CD8-positive, alpha-beta memory T cell (primary cell): Measurements from ENCODE around the gene FN1. TPM values are rescaled to one million over a fixed set of nuclear protein-coding genes. Genes with fewer than 3 reads are reported as not detected.

Experiments
- CTCF ChIA-PET: fragments of 350-600 bp; sonication (Branson Sonifier 250); formaldehyde crosslinking; loops from one replicate; lab custom pipeline; 2021; ENCODE audit warnings: antibody characterized with exemption; lab: Charles Lee
- POLR2A ChIA-PET: fragments of 350-600 bp; sonication (Branson Sonifier 250); formaldehyde crosslinking; loops from one replicate; lab custom pipeline; 2021; ENCODE audit warnings: antibody characterized with exemption; lab: Charles Lee
- DNase-seq, 5 donors: peaks; one replicate each; pipeline versions ENCODE4 v3.0.0 to v3.0.0-alpha.2; 2020 to 2022; ENCODE audit warnings: mixed read lengths in 1 of 5
- H3K27ac ChIP-seq: one replicate; pipeline ENCODE4 v1.7.0; 2013; ENCODE audit warnings: low read depth, mild to moderate bottlenecking, low read length, moderate library complexity
- H3K27me3 ChIP-seq: 2 replicates; pipeline ENCODE4 v1.7.0; 2013; ENCODE audit warnings: low read length, mild to moderate bottlenecking; ENCODE audit not compliant: insufficient read depth, poor library complexity, severe bottlenecking
- H3K36me3 ChIP-seq: 2 replicates; pipeline ENCODE4 v1.7.0; 2013; ENCODE audit warnings: mild to moderate bottlenecking, low read length, moderate library complexity; ENCODE audit not compliant: insufficient read depth
- H3K4me1 ChIP-seq: 2 replicates; pipeline ENCODE4 v1.7.0; 2013; ENCODE audit warnings: mild to moderate bottlenecking, low read length, moderate library complexity; ENCODE audit not compliant: insufficient read depth
- H3K4me3 ChIP-seq: 2 replicates; pipeline ENCODE4 v1.7.0; 2013; ENCODE audit warnings: mild to moderate bottlenecking, low read length
- H3K9me3 ChIP-seq: 2 replicates; pipeline ENCODE4 v1.7.0; 2013; ENCODE audit warnings: mild to moderate bottlenecking, low read length
- H3K27ac Mint-ChIP-seq, 8 donors: one replicate each; pipeline ENCODE4 v1.8.0; 2020 to 2021; ENCODE audit warnings: mixed read lengths in 8 of 8, mild to moderate bottlenecking in 6 of 8, inconsistent platforms in 3 of 8, moderate library complexity in 3 of 8
- H3K27me3 Mint-ChIP-seq, 2 donors: one replicate each; pipeline ENCODE4 v1.8.0; 2020 to 2021; ENCODE audit warnings: mixed read lengths in 2 of 2, mild to moderate bottlenecking in 1 of 2, moderate library complexity in 1 of 2
- H3K36me3 Mint-ChIP-seq, 3 donors: one replicate each; pipeline ENCODE4 v1.8.0; 2020 to 2021; ENCODE audit warnings: mixed read lengths in 3 of 3, inconsistent platforms in 1 of 3, mild to moderate bottlenecking in 1 of 3
- H3K4me1 Mint-ChIP-seq, 3 donors: one replicate each; pipeline ENCODE4 v1.8.0; 2020 to 2021; ENCODE audit warnings: mixed read lengths in 3 of 3, inconsistent platforms in 1 of 3, mild to moderate bottlenecking in 1 of 3
- H3K4me3 Mint-ChIP-seq, 7 donors: one replicate each; pipeline ENCODE4 v1.8.0; 2020 to 2021; ENCODE audit warnings: mixed read lengths in 7 of 7, mild to moderate bottlenecking in 6 of 7, moderate library complexity in 4 of 7, inconsistent platforms in 2 of 7
- H3K9me3 Mint-ChIP-seq, 5 donors: one replicate each; pipeline ENCODE4 v1.8.0; 2020 to 2022; ENCODE audit warnings: mixed read lengths in 5 of 5, mild to moderate bottlenecking in 3 of 5, moderate library complexity in 2 of 5, inconsistent platforms in 1 of 5
- polyA plus RNA-seq: library from polyadenylated mRNA; unstranded; fragments of 300-500 nt; fragmentation: Illumina TruSeq; gene quantifications from one replicate; pipeline ENCODE4 v1.2.3, GENCODE V29; 2021
- total RNA-seq, 2 experiments: library from RNA; stranded (reverse); gene quantifications; one replicate each; pipeline ENCODE4 v1.2.3, GENCODE V29; 2021

The FN1 gene
- total and polyA plus RNA-seq, 3 experiments from 2014 or later: 0.08 to 0.31 (median 0.18) TPM

- Mint-ChIP-seq H3K27me3 (peaks cover 0 to 2% of the 10 kb centered on the region in 2 donors), H3K9me3 (no peaks in the 10 kb centered on the region), H3K36me3 (no peaks in the 10 kb centered on the region), H3K4me3 (no peak overlapping the region), H3K27ac (no peak overlapping the region), H3K4me1 (no peaks in the 10 kb centered on the region)
- Histone ChIP-seq H3K36me3 (no peaks in the 10 kb centered on the region), H3K4me3 (no peak overlapping the region), H3K27ac (no peak overlapping the region), H3K27me3 (no peaks in the 10 kb centered on the region), H3K9me3 (no peaks in the 10 kb centered on the region), H3K4me1 (no peaks in the 10 kb centered on the region)
- DNase-seq: no peak
- CTCF ChIA-PET: no interaction called here
- POLR2A ChIA-PET: no interaction called here
Measured at GRCh38 chr2:215384710-215385109, 51.2 kb downstream of the FN1 start.

GRCh38 chr2:215383652-215384279 lies 52.1 kb downstream of the FN1 start:
- Mint-ChIP-seq H3K4me3 (no peak overlapping the region), H3K4me1 (no peaks in the 10 kb centered on the region), H3K27me3 (no peaks in the 10 kb centered on the region), H3K9me3 (no peaks in the 10 kb centered on the region), H3K36me3 (no peaks in the 10 kb centered on the region), H3K27ac (no peak overlapping the region)
- CTCF ChIA-PET: no interaction called here
- Histone ChIP-seq H3K27me3 (no peaks in the 10 kb centered on the region), H3K4me3 (no peak overlapping the region), H3K36me3 (no peaks in the 10 kb centered on the region), H3K27ac (no peak overlapping the region), H3K9me3 (no peaks in the 10 kb centered on the region), H3K4me1 (no peaks in the 10 kb centered on the region)
- no peak for DNase-seq
- POLR2A ChIA-PET: no interaction called here

DNA sequence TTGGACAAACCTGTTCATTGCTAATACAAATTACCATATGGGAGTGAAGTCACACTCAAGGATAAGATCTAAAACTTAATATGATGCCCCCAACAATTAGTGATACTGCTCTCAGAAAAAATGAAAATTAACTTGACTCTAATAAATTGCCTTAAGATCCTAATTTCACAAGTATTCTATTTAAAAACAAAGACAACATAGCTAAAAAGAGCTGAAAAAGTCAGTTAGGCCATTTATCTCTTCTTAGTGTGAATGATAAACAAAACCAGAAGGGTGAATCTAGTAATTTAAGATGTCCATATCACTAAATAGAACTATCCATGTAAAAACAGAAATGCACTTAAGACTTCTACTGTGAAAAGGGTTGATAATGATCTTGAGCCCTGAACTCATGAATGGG lies 53.4 kb downstream of the FN1 start:
- DNase-seq: no peak
- ChIA-PET POLR2A (no interaction called here), CTCF (no interaction called here)
- H3K4me3 ChIP-seq: no peak overlapping the region
- H3K27me3 Mint-ChIP-seq: no peaks in the 10 kb centered on the region
- H3K36me3 ChIP-seq: no peaks in the 10 kb centered on the region
- no peaks in the 10 kb centered on the region for H3K4me1 ChIP-seq
- H3K4me1 Mint-ChIP-seq: no peaks in the 10 kb centered on the region
- no peak overlapping the region for H3K4me3 Mint-ChIP-seq
- no peaks in the 10 kb centered on the region for H3K9me3 Mint-ChIP-seq
- no peaks in the 10 kb centered on the region for H3K36me3 Mint-ChIP-seq
- no peaks in the 10 kb centered on the region for H3K27me3 ChIP-seq
- no peak overlapping the region for H3K27ac ChIP-seq
- no peak overlapping the region for H3K27ac Mint-ChIP-seq
- H3K9me3 ChIP-seq: no peaks in the 10 kb centered on the region

- Mint-ChIP-seq H3K27ac (no peak overlapping the region), H3K27me3 (no peaks in the 10 kb centered on the region), H3K36me3 (no peaks in the 10 kb centered on the region), H3K4me1 (no peaks in the 10 kb centered on the region), H3K9me3 (no peaks in the 10 kb centered on the region), H3K4me3 (no peak overlapping the region)
- Histone ChIP-seq H3K36me3 (no peaks in the 10 kb centered on the region), H3K4me3 (no peak overlapping the region), H3K27me3 (no peaks in the 10 kb centered on the region), H3K9me3 (no peaks in the 10 kb centered on the region), H3K4me1 (no peaks in the 10 kb centered on the region), H3K27ac (no peak overlapping the region)
- no peak for DNase-seq
- POLR2A ChIA-PET: no interaction called here
- CTCF ChIA-PET: no interaction called here
Measured at GRCh38 chr2:215382011-215382410, 53.9 kb downstream of the FN1 start.

GRCh38 chr2:215380699-215381098 lies 55.2 kb downstream of the FN1 start:
- H3K27ac ChIP-seq: no peak overlapping the region
- H3K4me1 ChIP-seq: no peaks in the 10 kb centered on the region
- no peaks in the 10 kb centered on the region for H3K36me3 Mint-ChIP-seq
- ChIA-PET POLR2A (no interaction called here), CTCF (no interaction called here)
- DNase-seq: no peak
- H3K4me3 Mint-ChIP-seq: no peak overlapping the region
- H3K9me3 ChIP-seq: no peaks in the 10 kb centered on the region
- no peaks in the 10 kb centered on the region for H3K27me3 Mint-ChIP-seq
- no peaks in the 10 kb centered on the region for H3K4me1 Mint-ChIP-seq
- no peaks in the 10 kb centered on the region for H3K36me3 ChIP-seq
- H3K27ac Mint-ChIP-seq: no peak overlapping the region
- no peaks in the 10 kb centered on the region for H3K9me3 Mint-ChIP-seq
- H3K4me3 ChIP-seq: no peak overlapping the region
- H3K27me3 ChIP-seq: no peaks in the 10 kb centered on the region

- Mint-ChIP-seq H3K4me3 (no peak overlapping the region), H3K36me3 (no peaks in the 10 kb centered on the region), H3K9me3 (no peaks in the 10 kb centered on the region), H3K4me1 (no peaks in the 10 kb centered on the region), H3K27ac (no peak overlapping the region), H3K27me3 (no peaks in the 10 kb centered on the region)
- ChIA-PET CTCF (no interaction called here), POLR2A (no interaction called here)
- H3K4me3 ChIP-seq: no peak overlapping the region
- no peak overlapping the region for H3K27ac ChIP-seq
- H3K36me3 ChIP-seq: no peaks in the 10 kb centered on the region
- H3K9me3 ChIP-seq: no peaks in the 10 kb centered on the region
- no peaks in the 10 kb centered on the region for H3K4me1 ChIP-seq
- no peak for DNase-seq
- no peaks in the 10 kb centered on the region for H3K27me3 ChIP-seq
Measured at GRCh38 chr2:215379948-215380347, 55.9 kb downstream of the FN1 start.

DNA sequence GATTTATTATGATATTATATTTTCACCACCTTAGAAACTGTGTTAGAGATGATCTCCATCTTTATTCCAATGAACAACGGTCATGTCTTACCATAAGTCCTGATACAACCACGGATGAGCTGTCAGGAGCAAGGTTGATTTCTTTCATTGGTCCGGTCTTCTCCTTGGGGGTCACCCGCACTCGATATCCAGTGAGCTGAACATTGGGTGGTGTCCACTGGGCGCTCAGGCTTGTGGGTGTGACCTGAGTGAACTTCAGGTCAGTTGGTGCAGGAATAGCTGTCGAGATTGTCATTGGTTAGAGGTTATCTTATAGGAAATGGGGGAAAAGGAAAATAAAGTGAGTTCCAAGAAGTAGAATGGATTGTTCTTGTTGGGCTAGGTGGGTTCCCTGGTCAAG lies 56.8 kb downstream of the FN1 start:
- no peak overlapping the region for H3K27ac ChIP-seq
- no peak for DNase-seq
- no peaks in the 10 kb centered on the region for H3K27me3 ChIP-seq
- H3K4me3 ChIP-seq: no peak overlapping the region
- no peaks in the 10 kb centered on the region for H3K4me1 ChIP-seq
- H3K36me3 Mint-ChIP-seq: peaks cover 0 to 5% (median 4%) of the 10 kb centered on the region in 3 donors
- H3K4me3 Mint-ChIP-seq: no peak overlapping the region
- CTCF ChIA-PET: no interaction called here
- H3K27ac Mint-ChIP-seq: no peak overlapping the region
- no peaks in the 10 kb centered on the region for H3K36me3 ChIP-seq
- no peaks in the 10 kb centered on the region for H3K9me3 Mint-ChIP-seq
- no peaks in the 10 kb centered on the region for H3K9me3 ChIP-seq
- POLR2A ChIA-PET: no interaction called here
- H3K27me3 Mint-ChIP-seq: no peaks in the 10 kb centered on the region
- H3K4me1 Mint-ChIP-seq: no peaks in the 10 kb centered on the region

DNA sequence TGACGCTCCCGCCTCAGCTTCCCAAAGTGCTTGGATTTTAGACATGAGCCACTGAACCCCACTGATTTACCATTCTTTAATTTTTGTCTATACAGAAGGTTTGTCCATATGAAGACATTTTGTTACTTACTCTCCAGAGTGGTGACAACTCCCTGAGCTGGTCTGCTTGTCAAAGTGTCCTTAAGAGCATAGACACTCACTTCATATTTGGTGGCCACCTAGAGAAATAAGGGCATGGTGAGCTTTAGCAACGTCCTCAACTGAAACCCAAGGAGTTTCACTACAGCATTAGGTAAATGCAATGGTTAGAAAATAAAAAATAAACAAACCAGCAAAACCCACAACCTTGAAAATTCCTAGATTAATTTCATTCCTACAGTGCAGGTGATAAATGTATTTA lies 57.8 kb downstream of the FN1 start:
- Mint-ChIP-seq H3K27me3 (no peaks in the 10 kb centered on the region), H3K4me3 (no peak overlapping the region), H3K27ac (no peak overlapping the region), H3K9me3 (no peaks in the 10 kb centered on the region), H3K4me1 (no peaks in the 10 kb centered on the region), H3K36me3 (peaks cover 0 to 9% (median 4%) of the 10 kb centered on the region in 3 donors)
- Histone ChIP-seq H3K9me3 (no peaks in the 10 kb centered on the region), H3K4me3 (no peak overlapping the region), H3K27me3 (no peaks in the 10 kb centered on the region), H3K4me1 (no peaks in the 10 kb centered on the region), H3K36me3 (no peaks in the 10 kb centered on the region), H3K27ac (no peak overlapping the region)
- DNase-seq: no peak
- CTCF ChIA-PET: no interaction called here
- POLR2A ChIA-PET: no interaction called here

- H3K36me3 Mint-ChIP-seq: peaks cover 0 to 9% (median 4%) of the 10 kb centered on the region in 3 donors
- no peak overlapping the region for H3K27ac ChIP-seq
- DNase-seq: no peak
- POLR2A ChIA-PET: no interaction called here
- no peaks in the 10 kb centered on the region for H3K9me3 ChIP-seq
- H3K27me3 Mint-ChIP-seq: no peaks in the 10 kb centered on the region
- no peak overlapping the region for H3K4me3 ChIP-seq
- H3K4me1 ChIP-seq: no peaks in the 10 kb centered on the region
- CTCF ChIA-PET: no interaction called here
- no peaks in the 10 kb centered on the region for H3K4me1 Mint-ChIP-seq
- H3K27me3 ChIP-seq: no peaks in the 10 kb centered on the region
- no peaks in the 10 kb centered on the region for H3K36me3 ChIP-seq
- H3K9me3 Mint-ChIP-seq: no peaks in the 10 kb centered on the region
- H3K27ac Mint-ChIP-seq: no peak overlapping the region
- H3K4me3 Mint-ChIP-seq: no peak overlapping the region
Measured at GRCh38 chr2:215377283-215377682, 58.6 kb downstream of the FN1 start.
